Mesothelial cell of epicardium (in vitro differentiated cells): Measurements from ENCODE around the gene MKRN2OS. TPM values are rescaled to one million over a fixed set of nuclear protein-coding genes. Genes with fewer than 3 reads are reported as not detected.

Experiments used
- DNase-seq, 2 experiments: peaks; one replicate each; pipeline ENCODE4 v3.0.0; 2021; ENCODE audit warnings: low spot score in 2 of 2; ENCODE audit not compliant: unreplicated experiment in 2 of 2
- H3K27ac Mint-ChIP-seq: 2 replicates; pipeline ENCODE4 v1.8.0; 2021; ENCODE audit warnings: mixed read lengths
- H3K27me3 Mint-ChIP-seq: 2 replicates; pipeline ENCODE4 v1.8.0; 2021; ENCODE audit warnings: low read depth, mixed read lengths
- H3K36me3 Mint-ChIP-seq: 2 replicates; pipeline ENCODE4 v1.8.0; 2021; ENCODE audit warnings: mixed read lengths
- H3K4me1 Mint-ChIP-seq: 2 replicates; pipeline ENCODE4 v1.8.0; 2021; ENCODE audit warnings: mixed read lengths
- H3K4me3 Mint-ChIP-seq: 2 replicates; pipeline ENCODE4 v1.8.0; 2021; ENCODE audit warnings: mild to moderate bottlenecking, moderate library complexity, mixed read lengths
- H3K9me3 Mint-ChIP-seq: 2 replicates; pipeline ENCODE4 v1.8.0; 2021; ENCODE audit warnings: mixed read lengths
- total RNA-seq: library from RNA; stranded (reverse); gene quantifications from 3 replicates; pipeline ENCODE4 v1.2.1, GENCODE V29; 2021
- TF ChIP-seq, protein P1 (sequence below): fragments of 200-600 bp; sonication (generic); IDR thresholded peaks from one replicate; pipeline ENCODE4 v1.5.0; 2021; ENCODE audit warnings: antibody characterized with exemption; ENCODE audit not compliant: unreplicated experiment

MKRN2OS gene
- total RNA-seq, 1 donor from 2014 or later = 0.25 TPM

DNA sequence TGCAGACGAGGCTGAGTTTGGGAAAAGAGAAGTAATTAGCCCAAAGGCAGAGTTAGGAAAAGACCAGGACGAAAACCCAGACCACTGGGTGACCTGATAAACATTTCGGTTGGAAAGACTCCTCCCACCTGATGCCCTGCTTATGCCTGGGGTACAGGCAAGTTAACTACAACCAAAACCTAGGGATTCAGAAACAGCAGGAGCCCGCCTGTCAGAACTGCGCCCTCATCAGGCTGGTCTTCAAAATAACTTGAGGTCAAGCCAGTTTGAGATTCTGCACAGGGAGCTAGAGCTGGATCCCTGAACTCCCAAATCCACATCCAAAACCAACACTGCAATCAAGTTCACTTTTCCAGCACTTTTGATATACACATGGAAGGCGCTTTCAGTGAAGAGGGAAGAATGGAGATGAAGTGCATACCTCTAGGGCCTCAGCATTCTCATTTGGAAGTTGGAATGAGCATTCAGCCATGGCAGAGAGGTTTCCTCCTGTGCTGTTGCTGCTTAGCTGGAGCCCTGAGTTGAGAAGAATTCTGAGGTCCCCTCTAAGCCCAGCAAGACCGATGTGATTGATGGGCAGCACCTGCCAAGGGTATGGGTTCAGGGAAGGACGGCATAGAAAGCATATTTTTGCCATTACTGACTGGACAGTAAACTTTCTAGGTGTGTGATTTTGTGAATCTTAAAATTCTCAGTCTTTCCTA lies 49.4 kb downstream of the MKRN2OS start:
- no peaks in the 10 kb centered on the region for H3K4me1 Mint-ChIP-seq
- no peak overlapping the region for H3K27ac Mint-ChIP-seq
- H3K4me3 Mint-ChIP-seq = no peak overlapping the region
- TF ChIP-seq, protein P1, sequence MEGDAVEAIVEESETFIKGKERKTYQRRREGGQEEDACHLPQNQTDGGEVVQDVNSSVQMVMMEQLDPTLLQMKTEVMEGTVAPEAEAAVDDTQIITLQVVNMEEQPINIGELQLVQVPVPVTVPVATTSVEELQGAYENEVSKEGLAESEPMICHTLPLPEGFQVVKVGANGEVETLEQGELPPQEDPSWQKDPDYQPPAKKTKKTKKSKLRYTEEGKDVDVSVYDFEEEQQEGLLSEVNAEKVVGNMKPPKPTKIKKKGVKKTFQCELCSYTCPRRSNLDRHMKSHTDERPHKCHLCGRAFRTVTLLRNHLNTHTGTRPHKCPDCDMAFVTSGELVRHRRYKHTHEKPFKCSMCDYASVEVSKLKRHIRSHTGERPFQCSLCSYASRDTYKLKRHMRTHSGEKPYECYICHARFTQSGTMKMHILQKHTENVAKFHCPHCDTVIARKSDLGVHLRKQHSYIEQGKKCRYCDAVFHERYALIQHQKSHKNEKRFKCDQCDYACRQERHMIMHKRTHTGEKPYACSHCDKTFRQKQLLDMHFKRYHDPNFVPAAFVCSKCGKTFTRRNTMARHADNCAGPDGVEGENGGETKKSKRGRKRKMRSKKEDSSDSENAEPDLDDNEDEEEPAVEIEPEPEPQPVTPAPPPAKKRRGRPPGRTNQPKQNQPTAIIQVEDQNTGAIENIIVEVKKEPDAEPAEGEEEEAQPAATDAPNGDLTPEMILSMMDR = no peak
- no peaks in the 10 kb centered on the region for H3K9me3 Mint-ChIP-seq
- H3K27me3 Mint-ChIP-seq = no peaks in the 10 kb centered on the region
- DNase-seq = no peak
- peaks cover 46% of the 10 kb centered on the region for H3K36me3 Mint-ChIP-seq

- Mint-ChIP-seq H3K4me1 (peaks cover 22% of the 10 kb centered on the region), H3K9me3 (no peaks in the 10 kb centered on the region), H3K27me3 (no peaks in the 10 kb centered on the region), H3K27ac (peak overlapping the region; percentile 86), H3K4me3 (no peak overlapping the region), H3K36me3 (peaks cover 24% of the 10 kb centered on the region)
- TF ChIP-seq, protein P1 = no peak
- no peak for DNase-seq
Observed at GRCh38 chr3:12490547-12490946, 54.8 kb downstream of the MKRN2OS start.

DNA sequence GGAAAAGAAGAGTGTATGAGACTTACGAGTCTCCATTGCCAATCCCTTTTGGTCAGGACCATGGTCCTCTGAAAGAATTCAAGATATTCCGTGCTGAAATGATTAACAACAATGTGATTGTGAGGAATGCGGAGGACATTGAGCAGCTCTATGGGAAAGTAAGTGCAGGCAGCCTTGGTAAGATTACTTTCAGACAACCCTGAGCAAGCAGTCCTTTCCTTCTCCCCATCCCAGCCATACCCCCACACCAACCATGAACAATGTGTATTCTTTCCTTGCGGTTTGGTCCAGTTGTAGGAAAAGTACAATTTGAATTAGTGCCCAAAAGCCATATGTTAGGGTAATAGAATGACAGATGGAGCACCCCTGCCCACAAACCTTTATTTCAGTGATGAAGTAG lies 55.5 kb downstream of the MKRN2OS start:
- Mint-ChIP-seq H3K4me1 (peaks cover 29% of the 10 kb centered on the region), H3K9me3 (no peaks in the 10 kb centered on the region), H3K4me3 (no peak overlapping the region), H3K36me3 (peaks cover 23% of the 10 kb centered on the region), H3K27me3 (no peaks in the 10 kb centered on the region), H3K27ac (peak overlapping the region; percentile 86)
- no peak for DNase-seq
- TF ChIP-seq, protein P1 = no peak

Other genes with a start within 250 kb of the MKRN2OS start
- 29.0 to 34.0 TPM (median 30.8 TPM) in 3 replicates for gene TSEN2, start 61.0 kb downstream of the MKRN2OS start, total RNA-seq
- gene MKRN2, start 11.6 kb upstream of the MKRN2OS start, total RNA-seq = 34.2 to 36.4 TPM (median 34.7 TPM) in 3 replicates
- 108 to 116 TPM (median 111 TPM) in 3 replicates for gene RAF1, start 118.6 kb upstream of the MKRN2OS start, total RNA-seq
- gene TMEM40, start 213.8 kb upstream of the MKRN2OS start, total RNA-seq = 7.8 to 8.3 TPM (median 8.0 TPM) in 3 replicates